GM21528 (cell line): ENCODE results near the gene ECSCR.
"Not testable (repeated sequence)": the region's sequence is repeated elsewhere in the genome, so short reads cannot be mapped to it uniquely, and the experiment has no call there.

Source experiments
- ATAC-seq: cut with Tn5 transposase; IDR thresholded peaks from one replicate; pipeline ENCODE4 v1.9.1; 2021; ENCODE audit warnings: mild to moderate bottlenecking, moderate library complexity; ENCODE audit not compliant: unreplicated experiment, low FRiP score

The ECSCR gene

DNA sequence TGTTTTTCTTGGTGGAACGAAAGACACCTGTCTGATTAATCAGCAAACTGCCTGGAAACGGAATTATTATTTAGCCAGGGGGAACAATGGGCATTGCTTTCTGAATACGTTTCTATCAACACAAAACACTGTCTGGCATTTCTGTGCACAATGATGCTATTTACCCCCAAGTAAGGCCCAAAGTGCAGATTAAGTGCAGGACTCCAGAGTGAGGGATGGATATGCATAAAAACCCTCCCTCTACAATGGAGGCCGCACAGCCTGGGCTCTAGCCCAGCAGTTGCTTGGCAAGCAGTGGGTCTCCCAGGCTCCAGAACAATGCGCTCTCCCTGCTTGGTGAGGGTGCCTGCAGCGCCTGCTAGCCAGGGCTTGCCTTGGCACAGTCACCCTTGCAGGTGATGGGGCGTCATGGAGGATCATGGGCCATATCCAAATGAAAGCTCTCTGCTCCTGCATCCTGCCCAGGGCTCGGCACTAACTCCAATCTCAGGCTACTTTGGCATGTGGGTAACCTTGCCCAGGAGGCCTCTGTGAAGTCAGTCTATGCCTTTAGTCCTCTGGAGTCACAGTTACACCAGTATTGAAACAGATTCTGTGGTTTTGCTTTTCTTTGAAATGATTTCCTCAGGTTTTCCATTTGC lies 47.2 kb downstream of the ECSCR start:
- no peak for ATAC-seq

DNA sequence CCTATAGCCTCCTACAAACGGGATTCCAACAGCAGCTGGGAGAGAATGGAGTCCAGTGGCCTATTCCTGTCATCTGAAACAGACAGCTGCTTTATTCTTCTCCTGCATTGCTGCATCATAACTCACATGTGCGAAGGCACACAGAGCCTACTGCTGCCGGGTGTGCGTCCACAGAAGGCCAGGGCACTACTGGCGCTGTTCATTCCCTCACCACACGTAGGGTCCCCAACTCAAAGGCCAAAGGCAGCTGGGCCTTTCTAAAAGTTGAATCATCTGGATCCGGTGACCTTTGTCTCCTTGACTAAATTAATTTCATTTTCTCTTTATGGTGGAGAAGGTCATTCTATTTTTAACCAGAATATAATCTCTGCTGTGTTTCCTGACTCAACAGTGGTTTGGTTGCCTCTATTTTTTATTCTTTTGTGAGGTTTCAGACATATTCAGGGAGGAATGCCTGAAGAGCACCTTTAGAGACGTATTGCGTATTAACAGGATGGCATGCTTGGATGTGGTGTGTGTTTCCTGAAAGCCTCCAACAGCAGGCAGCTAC lies 47.9 kb downstream of the ECSCR start:
- ATAC-seq = no peak

DNA sequence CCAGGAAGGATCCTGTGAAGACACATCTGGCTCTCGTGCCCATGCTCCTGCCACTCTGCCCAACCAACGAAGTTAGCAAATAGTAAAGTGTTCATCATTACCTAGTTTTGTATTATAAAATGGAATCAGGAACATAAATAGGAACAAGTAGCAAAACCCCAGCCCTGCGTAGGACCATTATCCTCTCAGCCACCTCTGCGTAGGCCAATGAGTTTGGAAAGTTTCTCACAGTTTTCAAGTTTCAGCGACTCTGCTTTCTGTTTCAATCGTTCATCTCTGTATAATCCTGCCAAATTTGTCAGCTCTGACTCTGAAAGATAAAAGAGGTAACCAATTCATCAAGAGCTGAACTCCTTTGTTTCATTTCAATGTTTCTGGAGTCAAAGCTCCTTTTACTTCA lies 48.6 kb downstream of the ECSCR start:
- ATAC-seq = no peak

DNA sequence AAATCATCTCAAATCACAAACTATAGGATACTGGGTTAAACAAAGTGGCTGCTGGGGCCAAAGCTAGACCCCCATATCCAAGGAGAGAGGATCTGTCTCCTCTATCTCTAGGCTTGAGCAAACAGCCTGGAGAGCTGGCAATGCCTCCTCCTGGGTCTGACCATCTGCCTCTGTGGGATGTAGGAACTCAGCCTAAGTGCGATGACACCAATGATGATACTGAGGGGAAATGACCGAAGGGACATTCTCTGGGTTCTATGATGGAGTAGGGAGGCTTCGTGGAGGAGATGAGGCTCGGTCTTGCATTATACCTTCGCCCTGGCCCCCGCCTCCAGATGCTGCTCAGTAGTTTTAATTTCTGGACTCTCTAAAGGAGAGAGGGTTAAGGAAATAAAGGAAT lies 49.4 kb downstream of the ECSCR start:
- ATAC-seq = no peak

DNA sequence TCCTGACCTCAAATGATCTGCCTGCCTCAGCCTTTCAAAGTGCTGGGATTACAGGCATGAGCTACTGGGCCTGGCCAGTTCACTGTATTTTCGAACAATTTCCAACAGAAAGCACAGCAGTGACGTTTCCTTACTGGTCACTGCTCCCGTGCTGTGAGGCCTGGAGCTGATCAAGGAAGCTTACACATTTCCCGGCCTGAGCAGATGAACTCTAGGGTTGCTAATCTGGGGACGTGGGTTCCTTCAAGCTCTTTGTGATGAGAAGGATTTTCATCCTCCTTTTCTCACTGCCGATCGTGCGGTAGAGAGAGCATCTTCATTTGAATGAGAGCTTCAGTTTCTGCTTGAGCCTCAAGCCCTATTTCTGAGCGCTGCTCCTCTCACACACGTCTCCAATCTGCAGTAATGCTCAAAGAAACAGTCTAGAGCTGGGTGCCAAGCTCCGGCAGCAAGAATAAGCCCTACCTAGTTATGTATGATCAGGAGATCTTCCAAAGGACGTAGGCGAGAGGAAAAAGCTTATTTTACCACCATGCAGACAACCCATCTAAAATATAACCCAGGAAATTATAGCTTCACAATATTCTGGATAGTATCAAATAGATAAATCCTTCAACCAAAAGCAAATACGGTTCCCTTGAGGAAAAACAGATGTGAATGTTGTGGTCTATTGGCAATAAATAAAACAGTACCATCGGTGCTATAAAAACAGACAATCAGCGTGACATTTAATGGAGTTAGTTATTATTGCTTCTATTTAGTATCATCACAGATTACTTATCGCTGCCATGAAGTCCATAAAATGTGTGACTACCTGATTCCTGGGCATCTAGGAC lies 51.3 kb downstream of the ECSCR start:
- ATAC-seq = no peak

DNA sequence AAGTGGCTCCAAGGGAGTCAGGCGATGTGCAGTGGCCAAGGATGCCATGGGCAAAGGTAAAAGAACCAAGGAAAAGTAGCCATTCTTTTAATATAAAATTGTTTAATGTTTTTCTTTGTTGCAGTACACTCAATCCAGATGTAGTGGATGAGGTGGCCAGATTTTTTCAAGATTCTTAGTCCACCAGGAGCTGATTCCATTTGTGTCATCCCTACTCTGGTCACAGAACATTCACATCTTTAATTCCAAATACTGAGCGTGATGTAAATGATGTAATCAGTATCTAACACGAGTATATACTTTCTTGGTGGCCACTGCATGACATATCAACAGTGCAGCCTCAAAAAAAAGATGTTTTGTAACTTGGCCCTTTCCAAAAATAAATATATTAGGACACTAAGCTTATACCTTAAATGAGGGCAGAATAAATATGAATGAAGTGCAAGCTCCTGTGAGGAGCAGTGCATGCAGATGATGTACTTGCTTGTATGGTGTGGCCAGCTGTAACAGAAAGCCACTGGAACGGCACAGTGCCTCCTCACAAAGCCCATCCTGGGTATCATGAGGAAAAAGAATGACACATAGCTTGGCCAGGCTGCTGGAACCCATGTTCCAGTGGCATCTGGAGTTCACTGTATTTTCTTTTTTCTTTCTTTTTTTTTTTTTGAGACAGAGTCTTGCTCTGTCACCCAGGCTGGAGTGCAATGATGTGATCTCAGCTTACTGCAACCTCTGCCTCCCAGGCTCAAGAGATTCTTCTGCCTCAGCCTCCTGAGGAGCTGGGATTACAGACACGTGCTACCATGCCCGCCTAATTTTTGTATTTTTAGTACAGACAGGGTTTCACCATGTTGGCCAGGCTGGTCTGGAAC lies 52.2 kb downstream of the ECSCR start:
- ATAC-seq = no peak

DNA sequence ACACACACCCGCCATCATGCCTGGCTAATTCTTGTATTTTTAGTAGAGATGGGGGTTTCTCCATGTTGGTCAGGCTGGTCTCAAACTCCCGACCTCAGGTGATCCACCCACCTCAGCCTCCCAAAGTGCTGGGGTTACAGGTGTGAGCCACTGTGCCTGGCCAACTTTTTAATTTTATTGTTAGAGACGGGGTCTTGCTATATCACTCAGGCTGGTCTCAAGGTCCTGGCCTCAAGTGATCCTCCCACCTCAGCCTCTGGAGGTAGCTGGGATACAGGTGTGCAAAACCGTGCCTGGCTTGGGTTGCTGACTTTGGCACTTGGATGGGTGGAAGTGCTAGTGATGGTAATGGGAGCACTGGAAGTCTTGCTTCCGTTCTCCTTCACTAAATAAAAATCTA lies 53.4 kb downstream of the ECSCR start:
- ATAC-seq = not testable (repeated sequence)

DNA sequence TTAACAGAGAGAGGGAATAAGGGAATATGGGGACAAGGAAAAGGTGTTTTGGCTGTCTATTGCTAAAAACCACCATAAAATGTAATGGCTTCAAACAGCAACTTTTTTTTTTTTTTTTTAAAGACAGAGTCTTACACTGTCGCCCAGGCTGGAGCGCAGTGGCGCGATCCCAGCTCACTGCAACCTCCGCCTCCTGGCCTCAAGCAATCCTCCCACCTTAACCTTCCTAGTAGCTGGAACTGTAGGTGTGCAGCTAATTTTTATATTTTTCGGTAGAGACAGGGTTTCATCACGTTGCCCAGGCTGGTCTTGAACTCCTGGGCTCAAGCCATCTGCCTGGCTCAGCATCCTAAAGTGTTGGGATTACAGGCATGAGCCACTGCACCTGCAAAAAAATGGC lies 54.4 kb downstream of the ECSCR start:
- no peak for ATAC-seq

DNA sequence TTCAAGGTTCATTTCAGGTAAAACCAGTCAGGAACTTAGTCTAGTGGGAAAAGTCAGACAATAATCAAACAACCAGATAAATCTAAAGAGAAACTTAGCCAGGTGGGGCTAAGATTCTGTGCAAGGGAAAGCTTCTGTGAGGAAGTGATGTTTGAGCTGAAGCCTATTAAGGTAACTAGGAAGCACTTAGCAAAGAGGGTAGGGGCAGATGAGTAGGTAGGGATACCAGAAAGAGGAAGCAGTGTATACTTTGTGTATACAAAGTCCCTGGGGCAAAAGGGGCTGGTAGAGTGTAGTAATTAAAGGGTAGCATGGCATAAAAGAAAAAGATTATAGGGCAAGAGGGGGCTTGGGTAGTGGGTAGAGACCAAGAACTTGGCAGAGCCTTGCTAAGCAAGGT lies 55.0 kb downstream of the ECSCR start:
- no peak for ATAC-seq

DNA sequence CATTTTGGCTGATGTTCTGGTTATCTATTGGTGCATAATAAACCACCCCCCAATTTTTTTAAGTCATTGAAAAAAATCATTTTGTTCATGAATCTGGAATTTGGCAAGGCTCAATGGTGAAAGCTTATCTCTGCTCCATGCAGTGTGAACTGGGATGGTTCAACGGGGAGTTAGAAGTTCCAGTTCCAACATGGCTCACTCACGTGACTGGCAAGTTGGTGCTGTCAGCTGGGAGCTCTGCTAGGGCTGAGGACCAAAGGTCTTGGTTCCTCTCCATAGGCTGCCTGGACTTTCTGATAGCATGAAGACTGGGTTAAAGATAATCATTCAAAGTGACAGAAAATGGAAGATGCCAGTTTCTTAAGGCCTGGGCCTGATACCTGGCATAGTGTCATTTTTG lies 55.6 kb downstream of the ECSCR start:
- no peak for ATAC-seq

DNA sequence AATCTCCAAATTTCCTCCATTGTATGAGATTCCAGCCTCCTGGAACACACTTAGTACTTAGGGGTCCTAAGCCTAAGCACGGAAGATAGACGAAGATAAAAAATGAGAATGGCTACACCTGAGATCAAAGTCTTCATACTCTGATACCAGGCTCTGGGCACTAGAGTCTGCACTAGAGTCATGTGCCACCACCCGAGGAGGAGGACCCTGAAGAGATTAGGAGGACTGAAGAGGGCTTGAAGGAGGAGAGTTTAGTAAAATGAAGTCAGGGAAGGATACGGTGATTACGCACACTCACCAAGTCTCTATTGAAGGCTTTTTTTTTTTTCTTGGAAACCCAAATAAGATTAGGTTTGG lies 58.1 kb downstream of the ECSCR start:
- ATAC-seq = no peak

DNA sequence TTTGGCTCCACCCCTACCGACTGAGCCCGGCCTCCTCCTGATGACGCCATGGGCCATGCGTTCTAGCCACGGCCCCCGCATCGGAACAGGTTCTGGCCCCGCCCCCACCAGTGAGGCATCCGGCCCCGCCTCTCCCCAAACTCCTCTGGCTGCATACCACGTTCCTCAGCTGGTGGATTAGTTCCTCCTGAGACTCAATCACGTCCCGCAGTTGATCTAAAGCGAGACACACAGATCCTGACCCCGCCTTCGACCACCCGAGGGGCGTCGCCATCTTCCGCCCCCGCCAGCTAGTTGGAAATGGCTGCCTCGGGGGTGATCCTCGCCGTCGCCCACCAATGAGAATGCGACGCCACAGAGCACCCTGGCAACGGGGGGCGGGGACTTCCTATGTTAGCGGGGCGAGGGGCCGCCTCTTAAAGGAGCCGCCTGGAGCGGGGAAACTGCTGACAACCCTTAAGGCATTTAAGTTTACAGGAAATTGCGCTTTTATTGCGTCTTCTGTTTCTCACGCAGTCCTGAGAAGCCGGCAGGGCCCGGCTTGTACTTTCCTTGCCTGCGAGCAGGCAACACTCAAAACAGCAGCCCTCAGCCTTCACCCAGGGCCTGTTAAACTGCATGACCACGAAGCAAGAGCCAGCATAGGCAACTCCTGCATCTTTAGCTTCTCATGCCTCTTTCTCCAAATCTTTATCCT lies 58.6 kb downstream of the ECSCR start, which contains the start of gene SPATA24:
TSS of gene SPATA24 (minus strand) at position 303 of the 697 bp plus-strand sequence. CDS start at position 274, 29 bp downstream.
- ATAC-seq = peak; percentile 84

DNA sequence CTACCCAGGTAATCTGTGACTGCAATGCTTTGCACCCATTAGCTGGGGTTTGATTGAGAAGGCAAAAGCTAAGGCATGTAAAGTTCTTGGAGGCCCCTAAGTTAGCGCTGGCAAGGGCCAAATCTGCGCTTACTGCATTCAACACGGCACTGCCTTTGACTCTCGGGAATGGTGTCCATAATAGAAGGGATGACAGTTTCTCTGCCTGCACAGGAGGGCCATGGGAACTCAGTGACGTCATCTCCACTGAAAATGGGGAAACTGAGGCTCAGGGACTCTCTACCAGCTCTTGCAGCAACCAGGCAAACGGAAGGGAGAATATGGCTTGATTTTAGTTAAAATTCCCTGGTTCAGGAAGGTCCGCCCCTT lies 59.1 kb downstream of the ECSCR start:
- peak; percentile 0 for ATAC-seq

DNA sequence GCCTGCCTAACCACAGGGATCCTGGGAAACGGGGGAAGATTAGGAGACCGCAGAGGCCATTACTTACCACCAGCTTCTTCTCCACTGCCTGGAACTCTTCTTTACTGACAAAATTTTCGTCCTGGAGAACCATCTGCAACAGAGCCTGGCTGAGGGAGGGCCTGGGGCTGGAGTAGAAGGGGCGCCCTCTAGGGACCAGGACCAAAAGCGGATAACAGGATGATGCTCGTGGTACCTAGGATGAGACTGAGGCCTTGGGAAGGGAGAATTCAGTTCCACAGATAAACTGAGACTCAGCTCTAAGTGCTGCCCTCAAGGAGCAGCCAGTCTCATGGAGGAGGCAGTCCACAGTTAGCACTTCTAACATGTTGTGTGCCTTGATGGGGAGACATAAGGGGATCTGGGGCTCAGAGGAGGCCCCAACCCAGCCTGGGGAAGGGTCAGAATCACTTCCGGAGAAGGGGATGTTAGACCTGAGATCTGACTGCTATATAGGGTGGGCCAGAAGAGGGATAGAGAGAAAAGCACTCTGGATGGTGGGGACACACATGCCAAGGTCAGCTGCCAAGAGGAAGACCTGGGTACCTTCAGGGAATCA lies 59.9 kb downstream of the ECSCR start:
- no peak for ATAC-seq

DNA sequence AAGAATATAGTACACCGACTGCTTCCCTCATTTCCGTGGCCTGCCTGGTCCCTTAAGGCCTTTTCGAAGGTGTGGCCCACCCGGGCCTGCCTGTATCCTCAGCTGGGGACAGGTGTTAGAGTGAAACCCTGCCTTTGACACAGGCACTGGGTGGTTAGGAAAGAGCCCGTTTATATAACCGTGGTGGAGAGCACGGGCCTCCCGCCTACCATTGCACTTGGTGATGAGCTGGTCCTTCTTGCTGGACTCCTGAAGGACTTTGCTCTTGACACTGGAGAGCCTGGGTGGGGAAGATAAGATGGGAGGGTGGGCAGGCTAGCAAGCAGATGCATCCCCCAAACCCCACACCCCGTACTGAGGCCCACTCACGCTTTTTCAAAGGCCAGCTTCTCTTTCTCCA lies 61.0 kb downstream of the ECSCR start:
- no peak for ATAC-seq

DNA sequence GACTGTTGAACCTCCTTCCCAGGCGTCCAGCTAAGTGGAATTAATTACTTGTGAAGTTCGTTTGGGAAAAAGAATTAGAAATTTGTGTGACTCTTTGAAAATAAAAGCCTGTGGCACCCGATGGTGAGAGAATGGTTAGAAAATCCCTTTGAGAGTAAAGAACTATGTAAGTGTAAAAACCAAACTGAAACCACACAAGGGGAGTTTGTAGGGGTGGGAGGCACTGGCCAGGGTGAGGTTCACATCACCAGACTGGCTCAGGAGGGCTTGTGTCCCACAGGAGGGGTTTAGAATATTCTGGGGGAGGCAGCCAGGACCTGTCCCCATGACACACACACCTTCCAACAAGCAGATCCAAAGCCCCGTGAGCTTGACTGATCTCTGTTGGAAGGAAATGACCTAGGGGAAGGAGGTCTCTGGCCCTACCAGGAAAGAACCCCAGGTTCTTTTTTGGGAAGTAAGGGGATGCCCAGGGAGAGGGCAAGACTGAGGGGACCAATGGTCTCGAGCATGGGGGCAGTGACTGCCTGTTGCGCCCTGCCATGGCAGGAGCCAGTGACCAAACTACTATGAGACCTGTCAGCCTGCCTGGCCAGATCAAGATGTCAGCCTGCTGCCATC lies 62.9 kb downstream of the ECSCR start:
- no peak for ATAC-seq
